Fibroblast of lung (primary cell): ENCODE results near the gene GPR55.

Experiments used
- CTCF ChIP-seq, 2 donors: IDR thresholded peaks in 1 of 2; conservative IDR thresholded peaks in 1 of 2; 1 replicate in 1 of 2; 2 replicates in 1 of 2; pipeline ENCODE4 v1.5.1; 2011 to 2012; ENCODE audit warnings: low read length in 2 of 2, control low read depth in 1 of 2, inconsistent platforms in 1 of 2, low read depth in 1 of 2, mild to moderate bottlenecking in 1 of 2
- EZH2 ChIP-seq: IDR thresholded peaks from 2 replicates; pipeline ENCODE4 v1.5.1; 2012; ENCODE audit warnings: low read length, control low read depth, mild to moderate bottlenecking; ENCODE audit errors: missing control alignments

DNA sequence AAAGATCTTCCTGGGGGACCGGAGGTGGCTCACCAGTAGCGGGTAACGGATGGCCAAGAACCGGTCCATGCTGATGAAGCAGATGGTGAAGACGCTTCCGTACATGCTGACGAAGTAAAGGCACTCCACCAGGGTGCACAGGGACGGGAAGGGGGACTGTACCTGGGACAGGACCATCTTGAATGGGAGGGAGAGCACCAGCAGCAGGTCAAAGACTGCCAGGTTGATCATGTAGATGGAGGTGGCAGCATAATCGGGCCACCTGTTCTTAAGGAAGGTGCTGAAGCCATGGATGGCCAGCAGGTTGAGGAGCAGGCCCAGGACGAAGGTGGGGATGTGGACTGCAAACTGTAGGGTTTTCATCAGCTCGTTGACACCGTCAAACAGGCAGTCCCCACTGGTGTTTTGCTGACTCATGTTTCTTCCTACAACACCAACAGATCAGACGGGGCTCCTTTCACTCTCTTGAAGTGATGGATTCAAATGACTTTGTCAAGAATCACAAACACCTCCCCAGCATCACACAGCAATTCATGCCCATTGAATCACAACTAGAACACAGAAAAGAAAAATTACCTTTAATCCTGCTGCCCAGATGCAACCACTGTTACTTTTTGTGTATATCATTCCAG lies 14.4 kb downstream of the GPR55 start:
- no peak for TF ChIP-seq EZH2
- no peak for TF ChIP-seq CTCF (conservative IDR thresholded peaks at IDR 0.05 in 1 of 2, IDR thresholded peaks at IDR 0.05 in 1 of 2; ENCODE audit: low read depth in 1 of 2, low read length in 2 of 2)
